GM12878 (cell line): ENCODE measurements around the gene SEC31B.

Experiments used
- CHD2 ChIP-seq: IDR thresholded peaks from 2 replicates; pipeline ENCODE4 v1.6.1; 2011; ENCODE audit warnings: low read depth, low read length, improper control_type of control experiment, borderline replicate concordance
- JUND ChIP-seq: IDR thresholded peaks from 2 replicates; pipeline ENCODE4 v1.6.1; 2012; ENCODE audit warnings: low read depth, mild to moderate bottlenecking, low read length, improper control_type of control experiment, moderate library complexity
- NRF1 ChIP-seq: conservative IDR thresholded peaks from 2 replicates; pipeline ENCODE4 v1.6.1; 2011; ENCODE audit warnings: mild to moderate bottlenecking, low read depth, low read length, improper control_type of control experiment
- POLR2A ChIP-seq: IDR thresholded peaks from 2 replicates; pipeline ENCODE4 v1.6.1; 2011; ENCODE audit warnings: low read depth, mild to moderate bottlenecking, low read length
- REST ChIP-seq: IDR thresholded peaks from 2 replicates; pipeline ENCODE4 v1.6.1; 2012; ENCODE audit warnings: mild to moderate bottlenecking, low read depth, low read length
- RUNX3 ChIP-seq: IDR thresholded peaks from 2 replicates; pipeline ENCODE4 v1.6.1; 2012; ENCODE audit warnings: low read length, inconsistent platforms
- SMC3 ChIP-seq: IDR thresholded peaks from 2 replicates; pipeline ENCODE4 v1.6.1; 2011; ENCODE audit warnings: low read length, improper control_type of control experiment, borderline replicate concordance
- USF1 ChIP-seq: IDR thresholded peaks from 2 replicates; pipeline ENCODE4 v1.6.1; 2011; ENCODE audit warnings: borderline replicate concordance, low read depth, mild to moderate bottlenecking, moderate library complexity, mixed read lengths, low read length; ENCODE audit not compliant: insufficient read depth; ENCODE audit errors: extremely low read length
- ZSCAN29 ChIP-seq: fragments of 450-650 bp; IDR thresholded peaks from 2 replicates; pipeline ENCODE4 v1.6.1; 2017; ENCODE audit warnings: mild to moderate bottlenecking, moderate library complexity
- TF ChIP-seq, protein P1 (sequence below): IDR thresholded peaks from 2 replicates; pipeline ENCODE4 v1.6.1; 2012; ENCODE audit warnings: low read depth, low read length, improper control_type of control experiment
- TF ChIP-seq, protein P2 (sequence below), 3 experiments: IDR thresholded peaks in 2 of 3; conservative IDR thresholded peaks in 1 of 3; 2 replicates each; pipeline ENCODE4 v1.5.1; 2011; ENCODE audit warnings: low read depth in 3 of 3, low read length in 3 of 3, mild to moderate bottlenecking in 3 of 3, control low read depth in 2 of 3, moderate library complexity in 2 of 3, inconsistent platforms in 1 of 3, mixed read lengths in 1 of 3; ENCODE audit not compliant: control insufficient read depth in 2 of 3, insufficient read depth in 1 of 3; ENCODE audit errors: extremely low read depth in 1 of 3
- TF ChIP-seq, protein P3 (sequence below): IDR thresholded peaks from 2 replicates; pipeline ENCODE4 v1.6.1; 2012; ENCODE audit warnings: low read depth, low read length, improper control_type of control experiment
- TF ChIP-seq, protein P4 (sequence below): IDR thresholded peaks from 2 replicates; pipeline ENCODE4 v1.6.1; 2012; ENCODE audit warnings: low read depth, low read length, improper control_type of control experiment

GRCh38 chr10:100551738-100552137 lies 32.1 kb upstream of the SEC31B start:
- TF ChIP-seq POLR2A (no peak; the same call in 1 of the 2 replicates), REST (no peak), USF1 (no peak), CHD2 (no peak), JUND (no peak), SMC3 (no peak), RUNX3 (no peak), ZSCAN29 (no peak), NRF1 (no peak)
- TF ChIP-seq, protein P1, sequence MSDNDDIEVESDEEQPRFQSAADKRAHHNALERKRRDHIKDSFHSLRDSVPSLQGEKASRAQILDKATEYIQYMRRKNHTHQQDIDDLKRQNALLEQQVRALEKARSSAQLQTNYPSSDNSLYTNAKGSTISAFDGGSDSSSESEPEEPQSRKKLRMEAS: no peak
- TF ChIP-seq, protein P2, sequence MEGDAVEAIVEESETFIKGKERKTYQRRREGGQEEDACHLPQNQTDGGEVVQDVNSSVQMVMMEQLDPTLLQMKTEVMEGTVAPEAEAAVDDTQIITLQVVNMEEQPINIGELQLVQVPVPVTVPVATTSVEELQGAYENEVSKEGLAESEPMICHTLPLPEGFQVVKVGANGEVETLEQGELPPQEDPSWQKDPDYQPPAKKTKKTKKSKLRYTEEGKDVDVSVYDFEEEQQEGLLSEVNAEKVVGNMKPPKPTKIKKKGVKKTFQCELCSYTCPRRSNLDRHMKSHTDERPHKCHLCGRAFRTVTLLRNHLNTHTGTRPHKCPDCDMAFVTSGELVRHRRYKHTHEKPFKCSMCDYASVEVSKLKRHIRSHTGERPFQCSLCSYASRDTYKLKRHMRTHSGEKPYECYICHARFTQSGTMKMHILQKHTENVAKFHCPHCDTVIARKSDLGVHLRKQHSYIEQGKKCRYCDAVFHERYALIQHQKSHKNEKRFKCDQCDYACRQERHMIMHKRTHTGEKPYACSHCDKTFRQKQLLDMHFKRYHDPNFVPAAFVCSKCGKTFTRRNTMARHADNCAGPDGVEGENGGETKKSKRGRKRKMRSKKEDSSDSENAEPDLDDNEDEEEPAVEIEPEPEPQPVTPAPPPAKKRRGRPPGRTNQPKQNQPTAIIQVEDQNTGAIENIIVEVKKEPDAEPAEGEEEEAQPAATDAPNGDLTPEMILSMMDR (IDR thresholded peaks at IDR 0.05 in 2 of 3, conservative IDR thresholded peaks at IDR 0.05 in 1 of 3; ENCODE audit: control insufficient read depth in 2 of 3, extremely low read depth in 1 of 3, insufficient read depth in 1 of 3, low read depth in 3 of 3, low read length in 3 of 3): no peak
- TF ChIP-seq, protein P3, sequence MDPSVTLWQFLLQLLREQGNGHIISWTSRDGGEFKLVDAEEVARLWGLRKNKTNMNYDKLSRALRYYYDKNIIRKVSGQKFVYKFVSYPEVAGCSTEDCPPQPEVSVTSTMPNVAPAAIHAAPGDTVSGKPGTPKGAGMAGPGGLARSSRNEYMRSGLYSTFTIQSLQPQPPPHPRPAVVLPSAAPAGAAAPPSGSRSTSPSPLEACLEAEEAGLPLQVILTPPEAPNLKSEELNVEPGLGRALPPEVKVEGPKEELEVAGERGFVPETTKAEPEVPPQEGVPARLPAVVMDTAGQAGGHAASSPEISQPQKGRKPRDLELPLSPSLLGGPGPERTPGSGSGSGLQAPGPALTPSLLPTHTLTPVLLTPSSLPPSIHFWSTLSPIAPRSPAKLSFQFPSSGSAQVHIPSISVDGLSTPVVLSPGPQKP: no peak
- TF ChIP-seq, protein P4, sequence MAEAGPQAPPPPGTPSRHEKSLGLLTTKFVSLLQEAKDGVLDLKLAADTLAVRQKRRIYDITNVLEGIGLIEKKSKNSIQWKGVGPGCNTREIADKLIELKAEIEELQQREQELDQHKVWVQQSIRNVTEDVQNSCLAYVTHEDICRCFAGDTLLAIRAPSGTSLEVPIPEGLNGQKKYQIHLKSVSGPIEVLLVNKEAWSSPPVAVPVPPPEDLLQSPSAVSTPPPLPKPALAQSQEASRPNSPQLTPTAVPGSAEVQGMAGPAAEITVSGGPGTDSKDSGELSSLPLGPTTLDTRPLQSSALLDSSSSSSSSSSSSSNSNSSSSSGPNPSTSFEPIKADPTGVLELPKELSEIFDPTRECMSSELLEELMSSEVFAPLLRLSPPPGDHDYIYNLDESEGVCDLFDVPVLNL: no peak
